ENCODE results near the gene PKD1L1. TPM values are rescaled to one million over a fixed set of nuclear protein-coding genes. Genes with fewer than 3 reads are reported as not detected.

PKD1L1 gene, protein sequence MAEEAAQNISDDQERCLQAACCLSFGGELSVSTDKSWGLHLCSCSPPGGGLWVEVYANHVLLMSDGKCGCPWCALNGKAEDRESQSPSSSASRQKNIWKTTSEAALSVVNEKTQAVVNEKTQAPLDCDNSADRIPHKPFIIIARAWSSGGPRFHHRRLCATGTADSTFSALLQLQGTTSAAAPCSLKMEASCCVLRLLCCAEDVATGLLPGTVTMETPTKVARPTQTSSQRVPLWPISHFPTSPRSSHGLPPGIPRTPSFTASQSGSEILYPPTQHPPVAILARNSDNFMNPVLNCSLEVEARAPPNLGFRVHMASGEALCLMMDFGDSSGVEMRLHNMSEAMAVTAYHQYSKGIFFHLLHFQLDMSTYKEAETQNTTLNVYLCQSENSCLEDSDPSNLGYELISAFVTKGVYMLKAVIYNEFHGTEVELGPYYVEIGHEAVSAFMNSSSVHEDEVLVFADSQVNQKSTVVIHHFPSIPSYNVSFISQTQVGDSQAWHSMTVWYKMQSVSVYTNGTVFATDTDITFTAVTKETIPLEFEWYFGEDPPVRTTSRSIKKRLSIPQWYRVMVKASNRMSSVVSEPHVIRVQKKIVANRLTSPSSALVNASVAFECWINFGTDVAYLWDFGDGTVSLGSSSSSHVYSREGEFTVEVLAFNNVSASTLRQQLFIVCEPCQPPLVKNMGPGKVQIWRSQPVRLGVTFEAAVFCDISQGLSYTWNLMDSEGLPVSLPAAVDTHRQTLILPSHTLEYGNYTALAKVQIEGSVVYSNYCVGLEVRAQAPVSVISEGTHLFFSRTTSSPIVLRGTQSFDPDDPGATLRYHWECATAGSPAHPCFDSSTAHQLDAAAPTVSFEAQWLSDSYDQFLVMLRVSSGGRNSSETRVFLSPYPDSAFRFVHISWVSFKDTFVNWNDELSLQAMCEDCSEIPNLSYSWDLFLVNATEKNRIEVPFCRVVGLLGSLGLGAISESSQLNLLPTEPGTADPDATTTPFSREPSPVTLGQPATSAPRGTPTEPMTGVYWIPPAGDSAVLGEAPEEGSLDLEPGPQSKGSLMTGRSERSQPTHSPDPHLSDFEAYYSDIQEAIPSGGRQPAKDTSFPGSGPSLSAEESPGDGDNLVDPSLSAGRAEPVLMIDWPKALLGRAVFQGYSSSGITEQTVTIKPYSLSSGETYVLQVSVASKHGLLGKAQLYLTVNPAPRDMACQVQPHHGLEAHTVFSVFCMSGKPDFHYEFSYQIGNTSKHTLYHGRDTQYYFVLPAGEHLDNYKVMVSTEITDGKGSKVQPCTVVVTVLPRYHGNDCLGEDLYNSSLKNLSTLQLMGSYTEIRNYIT (N-terminal part only)
- under 1 TPM in 8 of 9 donors, not detected in 1; 0.11 to 0.71 (median 0.17) TPM for total RNA-seq
- 1 to 10 TPM in 1 of 3 donors, under 1 TPM in 2; 0.13 to 1.0 (median 0.56) TPM for polyA plus RNA-seq
- long read RNA-seq, donor 1, result 0 reads
- long read RNA-seq, donor 2, result 0 reads
- long read RNA-seq, donor 3, result 0 reads
- long read RNA-seq, donor 4, result 0 reads
- long read RNA-seq, donor 5, result 0 reads
- long read RNA-seq, donor 6, result 0 reads
- long read RNA-seq, donor 7, result 0 reads
- long read RNA-seq, donor 8, result 0 reads
- long read RNA-seq, donor 9, result 0 reads
- long read RNA-seq, donor 10, result 0 reads

GRCh38 chr7:47948141-47948790 is at the start of gene PKD1L1:
Gene PKD1L1, minus strand, starts transcription at chr7:47948466. Its CDS starts 26 bp downstream, at chr7:47948440.
- intact Hi-C loops (cut with DNase I), result loop anchor here (5.0 to 10.0 kb wide), 3 partner anchors 157 to 204 kb away; no protein-coding TSS in a partner anchor
- Histone ChIP-seq H3K4me3 (no peak within 1 kb of the TSS), H3K27ac (no peak within 1 kb of the TSS), H3K9me3 (replicated peaks in 1 of 3) (no peaks in the 10 kb centered on the region), H3K27me3 (no peaks in the 10 kb centered on the region), H3K4me1 (replicated peaks in 1 of 2) (no peaks in the 10 kb centered on the region), H3K36me3 (replicated peaks in 1 of 2) (no peaks in the 10 kb centered on the region)
- TF ChIP-seq CTCF (IDR thresholded peaks at IDR 0.05) (no peak), POLR2A (IDR thresholded peaks at IDR 0.05) (no peak)
- WGBS, 4 donors, result 78 to 84% (median 79%) methylated on average over 7 of the region's 7 CpGs
- DNase-seq, result no peak

GRCh38 chr7:47992446-47992845 is 44.2 kb upstream of the PKD1L1 start:
- WGBS, 4 donors, result 77 to 82% (median 78%) methylated on average over 3 of the region's 3 CpGs
- TF ChIP-seq CTCF (IDR thresholded peaks at IDR 0.05), result no peak
- no peak for TF ChIP-seq POLR2A (IDR thresholded peaks at IDR 0.05)
- no peaks in the 10 kb centered on the region for H3K9me3 ChIP-seq (replicated peaks in 1 of 3)
- H3K4me1 ChIP-seq (replicated peaks in 1 of 2), result no peaks in the 10 kb centered on the region
- H3K27me3 ChIP-seq, result no peaks in the 10 kb centered on the region
- H3K27ac ChIP-seq, result peak overlapping the region in 2 of 5 donors; percentile 37 to 75
- H3K36me3 ChIP-seq (replicated peaks in 1 of 2), result no peaks in the 10 kb centered on the region
- peak overlapping the region in 1 of 4 donors; percentile 74 for H3K4me3 ChIP-seq
- intact Hi-C loops (cut with DNase I), result loop anchor here (5.0 kb wide), 2 partner anchors 100 to 115 kb away; no protein-coding TSS in a partner anchor
- DNase-seq, result no peak

- DNase-seq, result peak; percentile 78 to 91 (median 82)
- Histone ChIP-seq H3K36me3 (replicated peaks in 1 of 2) (no peaks in the 10 kb centered on the region), H3K4me1 (replicated peaks in 1 of 2) (no peaks in the 10 kb centered on the region), H3K27me3 (no peaks in the 10 kb centered on the region), H3K4me3 (peak overlapping the region in 2 of 4 donors; percentile 36 to 74), H3K27ac (peak overlapping the region in 2 of 5 donors; percentile 37 to 75), H3K9me3 (replicated peaks in 1 of 3) (no peaks in the 10 kb centered on the region)
- WGBS, 4 donors, result 6 to 12% (median 8%) methylated on average over 18 to 26 of the region's 26 CpGs
- TF ChIP-seq POLR2A (IDR thresholded peaks at IDR 0.05) (peak in 1 of 2 donors; percentile 16), CTCF (IDR thresholded peaks at IDR 0.05) (peak; percentile 37 to 71 (median 58))
- intact Hi-C loops (cut with DNase I), result loop anchor here (2.0 to 5.0 kb wide), 3 partner anchors 100 to 117 kb away; no protein-coding TSS in a partner anchor
Observed at GRCh38 chr7:47991741-47992311, 43.6 kb upstream of the PKD1L1 start.

Data from adrenal gland (tissue), 19 donors.